MM.1S (cell line): Measurements from ENCODE around the gene NHLH2.

ENCODE experiments used
- CTCF ChIP-seq: fragments of 300-600 bp; sonication (generic); IDR thresholded peaks from 2 replicates; pipeline ENCODE4 v1.5.1; 2016; ENCODE audit warnings: antibody characterized with exemption, low read length, mixed read lengths
- EZH2 ChIP-seq: fragments of 300-600 bp; sonication (generic); optimal IDR thresholded peaks from 2 replicates; pipeline ENCODE3; 2017; ENCODE audit warnings: low read depth, mild to moderate bottlenecking, antibody characterized with exemption, low read length, mixed read lengths

- TF ChIP-seq CTCF, result no peak
- no peak for TF ChIP-seq EZH2
These were observed 18.8 kb downstream of the NHLH2 start for GRCh38 chr1:115822117-115822516.
